VCaP (cell line): ENCODE results near the gene ZFAND3.

Source experiments
- H3K27ac ChIP-seq: fragments of 450-650 bp; 2 replicates; pipeline ENCODE4 v1.5.1; 2017
- TF ChIP-seq, protein P1 (sequence below): fragments of 450-650 bp; conservative IDR thresholded peaks from 2 replicates; pipeline ENCODE4 v1.5.1; 2017; ENCODE audit warnings: mild to moderate bottlenecking, moderate library complexity

ZFAND3 gene

GRCh38 chr6:38176797-38177751 is 357.5 kb downstream of the ZFAND3 start:
- H3K27ac ChIP-seq: no peak overlapping the region
- TF ChIP-seq, protein P1, sequence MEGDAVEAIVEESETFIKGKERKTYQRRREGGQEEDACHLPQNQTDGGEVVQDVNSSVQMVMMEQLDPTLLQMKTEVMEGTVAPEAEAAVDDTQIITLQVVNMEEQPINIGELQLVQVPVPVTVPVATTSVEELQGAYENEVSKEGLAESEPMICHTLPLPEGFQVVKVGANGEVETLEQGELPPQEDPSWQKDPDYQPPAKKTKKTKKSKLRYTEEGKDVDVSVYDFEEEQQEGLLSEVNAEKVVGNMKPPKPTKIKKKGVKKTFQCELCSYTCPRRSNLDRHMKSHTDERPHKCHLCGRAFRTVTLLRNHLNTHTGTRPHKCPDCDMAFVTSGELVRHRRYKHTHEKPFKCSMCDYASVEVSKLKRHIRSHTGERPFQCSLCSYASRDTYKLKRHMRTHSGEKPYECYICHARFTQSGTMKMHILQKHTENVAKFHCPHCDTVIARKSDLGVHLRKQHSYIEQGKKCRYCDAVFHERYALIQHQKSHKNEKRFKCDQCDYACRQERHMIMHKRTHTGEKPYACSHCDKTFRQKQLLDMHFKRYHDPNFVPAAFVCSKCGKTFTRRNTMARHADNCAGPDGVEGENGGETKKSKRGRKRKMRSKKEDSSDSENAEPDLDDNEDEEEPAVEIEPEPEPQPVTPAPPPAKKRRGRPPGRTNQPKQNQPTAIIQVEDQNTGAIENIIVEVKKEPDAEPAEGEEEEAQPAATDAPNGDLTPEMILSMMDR: no peak

DNA sequence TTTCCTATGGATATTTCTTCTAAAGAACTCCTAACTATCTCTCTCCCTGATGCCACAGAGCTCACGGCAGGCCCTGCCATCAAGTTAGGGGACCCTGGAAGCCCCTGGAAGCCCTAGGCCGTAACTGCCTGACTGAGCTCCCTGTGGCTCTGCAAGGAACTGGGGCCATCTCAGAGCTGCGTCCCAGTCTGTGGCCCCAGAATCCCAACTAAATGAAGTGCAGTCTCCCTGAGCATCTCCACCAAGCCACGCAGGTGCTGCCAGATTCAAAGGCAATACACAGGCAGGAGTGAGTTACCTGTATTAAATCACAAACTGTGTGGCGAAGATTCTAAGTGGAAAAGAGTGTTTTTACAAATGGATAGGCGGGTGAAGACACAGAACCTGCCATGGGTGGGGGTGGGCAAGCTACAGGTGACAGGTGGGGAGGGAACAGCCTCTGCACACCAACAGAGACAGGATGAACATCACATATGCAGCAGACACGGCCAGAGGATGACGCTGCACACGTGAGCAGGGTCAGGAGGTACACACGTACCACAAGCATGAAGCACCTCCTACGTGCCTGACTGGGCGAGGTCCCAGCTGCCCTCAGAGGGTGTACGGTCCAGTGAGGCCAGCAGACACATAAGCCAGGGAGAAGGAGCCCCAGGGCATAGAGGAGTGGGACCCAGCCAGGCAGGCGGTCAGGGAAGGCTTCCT is 358.5 kb downstream of the ZFAND3 start:
- TF ChIP-seq, protein P1: no peak
- H3K27ac ChIP-seq: no peak overlapping the region

DNA sequence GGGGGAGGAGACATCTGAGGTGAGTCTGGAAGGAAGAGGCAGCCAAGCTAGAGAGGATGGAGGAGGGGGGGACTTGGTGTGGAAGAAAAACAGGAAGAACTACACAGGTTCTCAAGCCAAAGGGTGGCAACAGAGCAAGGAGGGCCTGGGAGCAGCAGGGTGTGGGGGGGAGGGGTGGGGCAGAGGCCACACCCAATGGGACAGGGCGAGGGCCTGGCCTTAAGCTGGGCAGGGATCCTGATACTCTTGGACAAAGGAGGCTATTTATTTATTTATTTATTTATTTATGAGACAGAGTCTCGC is 359.0 kb downstream of the ZFAND3 start:
- no peak overlapping the region for H3K27ac ChIP-seq
- TF ChIP-seq, protein P1: no peak

DNA sequence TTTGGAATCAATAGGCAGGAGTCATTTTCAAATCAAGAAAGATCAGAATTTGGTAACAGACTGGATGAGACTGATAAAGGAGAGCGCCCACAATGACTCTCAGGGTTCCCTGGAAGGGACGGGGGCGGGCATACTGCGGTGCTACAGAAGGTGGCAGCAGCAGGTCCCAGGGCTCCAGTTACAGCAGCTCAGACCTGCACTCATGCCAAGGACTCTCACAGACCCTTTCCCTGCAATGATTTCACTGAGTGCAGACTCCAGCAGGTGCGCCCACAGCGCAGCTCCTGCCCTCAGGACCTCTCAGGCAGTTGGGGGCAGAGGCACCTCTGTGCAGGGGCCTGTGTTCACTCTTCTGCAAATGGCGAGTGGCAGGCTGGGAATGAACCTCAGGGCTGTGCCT is 359.8 kb downstream of the ZFAND3 start:
- no peak overlapping the region for H3K27ac ChIP-seq
- TF ChIP-seq, protein P1: no peak

DNA sequence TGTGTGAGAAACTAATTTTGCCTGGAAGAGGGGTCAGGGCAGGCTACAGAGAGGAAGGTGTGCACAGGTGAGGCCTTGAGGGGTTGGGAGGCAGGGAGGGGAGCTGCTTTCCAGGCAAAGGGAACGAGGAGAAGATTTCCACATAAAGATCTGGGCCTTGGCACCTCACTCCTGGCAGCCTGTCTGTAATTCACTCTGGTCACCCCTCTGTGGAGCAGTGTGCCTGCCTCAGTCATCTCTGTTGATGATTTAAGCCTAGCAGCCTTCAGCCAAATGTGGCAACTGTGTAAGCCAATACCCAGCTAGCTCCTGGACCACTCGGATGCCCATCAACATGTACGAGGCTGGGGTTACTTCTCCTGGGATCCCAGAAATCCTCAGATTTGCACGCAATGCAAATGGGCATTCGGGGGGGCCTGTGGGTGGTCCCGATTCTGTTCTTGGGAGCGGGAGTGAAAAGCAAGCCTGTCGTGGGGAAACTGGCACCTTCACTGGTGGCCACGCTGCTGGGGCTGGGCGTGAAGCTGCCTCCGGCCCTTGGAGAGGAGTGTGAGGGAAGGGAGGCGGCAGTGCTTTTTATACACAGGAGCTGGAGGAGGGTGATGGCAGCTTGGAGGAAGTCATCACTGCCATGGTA is 360.4 kb downstream of the ZFAND3 start:
- H3K27ac ChIP-seq: no peak overlapping the region
- TF ChIP-seq, protein P1: no peak

GRCh38 chr6:38180586-38180985 is 361.1 kb downstream of the ZFAND3 start:
- H3K27ac ChIP-seq: no peak overlapping the region
- TF ChIP-seq, protein P1: no peak

DNA sequence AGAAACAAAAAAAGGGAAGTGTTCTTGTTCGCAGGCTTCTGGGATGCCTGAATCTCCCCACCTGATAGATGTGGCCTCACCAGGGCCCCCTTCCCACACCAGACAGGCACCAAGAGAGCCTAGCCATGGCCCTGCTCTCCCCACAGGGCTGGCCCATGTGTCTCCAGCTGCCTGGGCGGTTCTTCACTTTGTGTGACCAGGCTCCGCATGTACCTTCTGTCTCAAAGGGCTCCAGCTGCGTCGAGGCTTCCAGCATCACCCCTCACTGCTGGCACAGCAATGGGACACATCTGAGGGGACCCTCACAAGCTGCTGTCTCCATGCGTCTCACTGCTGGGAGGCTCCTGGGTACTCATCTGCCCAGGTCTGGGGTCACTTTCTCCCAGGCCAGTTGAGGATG is 362.9 kb downstream of the ZFAND3 start:
- TF ChIP-seq, protein P1: no peak
- H3K27ac ChIP-seq: no peak overlapping the region
